ENCODE data around the gene PAX7.

GRCh38 chr1:18639368-18640055 is 8.9 kb downstream of the PAX7 start:
- no peak for TF ChIP-seq CTCF (IDR thresholded peaks at IDR 0.05)
- no peak for TF ChIP-seq POLR2A (IDR thresholded peaks at IDR 0.05)

Measured in prostate gland (tissue), 2 donors.